ENCODE results near the gene SIX4.

DNA sequence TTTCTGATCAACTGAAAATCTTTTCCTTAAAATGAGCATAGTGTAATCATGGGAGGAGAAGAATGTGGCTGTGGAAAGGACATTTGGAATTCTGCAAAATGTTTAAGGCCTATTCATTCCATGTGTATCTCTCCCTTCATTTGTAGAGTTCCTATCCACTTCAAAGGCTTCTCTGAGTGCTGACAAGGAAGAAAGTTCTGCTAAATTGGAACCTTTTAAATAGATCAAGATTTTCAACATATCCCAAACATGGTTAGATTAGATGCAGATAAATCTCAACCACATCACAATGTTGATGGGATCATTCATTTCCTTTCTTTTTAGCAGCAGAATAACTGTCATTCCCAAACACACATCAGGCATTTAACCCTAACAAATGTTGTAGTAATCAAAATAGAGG lies 46.5 kb downstream of the SIX4 start:
- TF ChIP-seq, protein P1, sequence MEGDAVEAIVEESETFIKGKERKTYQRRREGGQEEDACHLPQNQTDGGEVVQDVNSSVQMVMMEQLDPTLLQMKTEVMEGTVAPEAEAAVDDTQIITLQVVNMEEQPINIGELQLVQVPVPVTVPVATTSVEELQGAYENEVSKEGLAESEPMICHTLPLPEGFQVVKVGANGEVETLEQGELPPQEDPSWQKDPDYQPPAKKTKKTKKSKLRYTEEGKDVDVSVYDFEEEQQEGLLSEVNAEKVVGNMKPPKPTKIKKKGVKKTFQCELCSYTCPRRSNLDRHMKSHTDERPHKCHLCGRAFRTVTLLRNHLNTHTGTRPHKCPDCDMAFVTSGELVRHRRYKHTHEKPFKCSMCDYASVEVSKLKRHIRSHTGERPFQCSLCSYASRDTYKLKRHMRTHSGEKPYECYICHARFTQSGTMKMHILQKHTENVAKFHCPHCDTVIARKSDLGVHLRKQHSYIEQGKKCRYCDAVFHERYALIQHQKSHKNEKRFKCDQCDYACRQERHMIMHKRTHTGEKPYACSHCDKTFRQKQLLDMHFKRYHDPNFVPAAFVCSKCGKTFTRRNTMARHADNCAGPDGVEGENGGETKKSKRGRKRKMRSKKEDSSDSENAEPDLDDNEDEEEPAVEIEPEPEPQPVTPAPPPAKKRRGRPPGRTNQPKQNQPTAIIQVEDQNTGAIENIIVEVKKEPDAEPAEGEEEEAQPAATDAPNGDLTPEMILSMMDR (IDR thresholded peaks at IDR 0.05): no peak
- TF ChIP-seq POLR2AphosphoS5 (IDR thresholded peaks at IDR 0.05) (no peak), POLR2A (IDR thresholded peaks at IDR 0.05) (no peak), EP300 (IDR thresholded peaks at IDR 0.05) (no peak)

Measured in stomach (tissue), 4 donors.